Liver (tissue), 9 donors: ENCODE data around the gene CASQ1. TPM values are rescaled to one million over a fixed set of nuclear protein-coding genes. Genes with fewer than 3 reads are reported as not detected.
A peak's percentile ranks its signal among the peaks of the same experiment; 100 is the strongest.

Experiments
- DNase-seq: peaks from one replicate; pipeline ENCODE4 v3.0.0-alpha.2; 2017; ENCODE audit warnings: low spot score
- H3K27ac ChIP-seq, 2 donors: one replicate each; pipeline ENCODE4 v1.7.0; 2013; ENCODE audit warnings: inconsistent platforms in 2 of 2, low read length in 2 of 2, control low read depth in 1 of 2, low read depth in 1 of 2, mild to moderate bottlenecking in 1 of 2
- H3K27me3 ChIP-seq, 4 donors: one replicate each; pipeline versions ENCODE4 v1.6.1 to v1.7.0; 2013; ENCODE audit warnings: low read length in 3 of 4, inconsistent platforms in 1 of 4, mild to moderate bottlenecking in 1 of 4, moderate library complexity in 1 of 4; ENCODE audit not compliant: control insufficient read depth in 4 of 4, insufficient read depth in 4 of 4
- H3K36me3 ChIP-seq, 4 donors: one replicate each; pipeline versions ENCODE4 v1.6.1 to v1.7.0; 2013; ENCODE audit warnings: low read length in 3 of 4, mild to moderate bottlenecking in 3 of 4, low read depth in 1 of 4, moderate library complexity in 1 of 4; ENCODE audit not compliant: control insufficient read depth in 4 of 4, insufficient read depth in 3 of 4
- H3K4me1 ChIP-seq, 4 donors: one replicate each; pipeline versions ENCODE4 v1.6.1 to v1.7.0; 2013; ENCODE audit warnings: low read length in 3 of 4, mild to moderate bottlenecking in 3 of 4, moderate library complexity in 1 of 4; ENCODE audit not compliant: control insufficient read depth in 4 of 4, insufficient read depth in 4 of 4
- H3K4me3 ChIP-seq, 3 donors: one replicate each; pipeline versions ENCODE4 v1.6.1 to v1.7.0; 2013; ENCODE audit warnings: low read length in 3 of 3, control low read depth in 1 of 3, low read depth in 1 of 3, mild to moderate bottlenecking in 1 of 3
- H3K9ac ChIP-seq, 2 donors: one replicate each; pipeline ENCODE4 v1.7.0; 2013; ENCODE audit warnings: low read length in 2 of 2, mild to moderate bottlenecking in 2 of 2, moderate library complexity in 2 of 2, control low read depth in 1 of 2, low read depth in 1 of 2
- H3K9me3 ChIP-seq, 4 donors: one replicate each; pipeline versions ENCODE4 v1.6.1 to v1.7.0; 2013; ENCODE audit warnings: low read length in 3 of 4; ENCODE audit not compliant: control insufficient read depth in 4 of 4
- EGR1 ChIP-seq, 2 donors: IDR thresholded peaks; 2 replicates each; pipeline ENCODE4 v1.6.1; 2016 to 2018; ENCODE audit warnings: antibody characterized with exemption in 2 of 2, low read depth in 2 of 2
- FOXA1 ChIP-seq: IDR thresholded peaks from 2 replicates; pipeline ENCODE4 v1.6.1; 2016; ENCODE audit warnings: antibody characterized with exemption
- FOXA2 ChIP-seq: IDR thresholded peaks from 2 replicates; pipeline ENCODE4 v1.6.1; 2016; ENCODE audit warnings: antibody characterized with exemption
- GABPA ChIP-seq, 2 donors: IDR thresholded peaks in 1 of 2; conservative IDR thresholded peaks in 1 of 2; 2 replicates each; pipeline ENCODE4 v1.6.1; 2016; ENCODE audit warnings: antibody characterized with exemption in 2 of 2, mild to moderate bottlenecking in 1 of 2, moderate library complexity in 1 of 2
- HNF4A ChIP-seq, 2 donors: conservative IDR thresholded peaks; 2 replicates each; pipeline ENCODE4 v1.6.1; 2016; ENCODE audit warnings: antibody characterized with exemption in 2 of 2, mild to moderate bottlenecking in 2 of 2
- HNF4G ChIP-seq: IDR thresholded peaks from 2 replicates; pipeline ENCODE4 v1.6.1; 2016; ENCODE audit warnings: antibody characterized with exemption
- JUND ChIP-seq, 2 donors: IDR thresholded peaks; 2 replicates each; pipeline ENCODE4 v1.6.1; 2016; ENCODE audit warnings: antibody characterized with exemption in 2 of 2
- NR2F2 ChIP-seq: IDR thresholded peaks from 2 replicates; pipeline ENCODE4 v1.6.1; 2016; ENCODE audit warnings: antibody characterized with exemption
- RAD21 ChIP-seq, 2 donors: IDR thresholded peaks; 2 replicates each; pipeline ENCODE4 v1.6.1; 2016; ENCODE audit warnings: antibody characterized with exemption in 2 of 2, mild to moderate bottlenecking in 2 of 2
- RXRA ChIP-seq, 2 donors: IDR thresholded peaks; 2 replicates each; pipeline ENCODE4 v1.6.1; 2017 to 2018; ENCODE audit warnings: antibody characterized with exemption in 2 of 2, mild to moderate bottlenecking in 1 of 2
- SP1 ChIP-seq: IDR thresholded peaks from 2 replicates; pipeline ENCODE4 v1.6.1; 2018; ENCODE audit warnings: antibody characterized with exemption, mild to moderate bottlenecking
- TAF1 ChIP-seq: conservative IDR thresholded peaks from 2 replicates; pipeline ENCODE4 v1.6.1; 2016; ENCODE audit warnings: antibody characterized with exemption, mild to moderate bottlenecking
- YY1 ChIP-seq: IDR thresholded peaks from 2 replicates; pipeline ENCODE4 v1.6.1; 2016; ENCODE audit warnings: antibody characterized with exemption, mild to moderate bottlenecking
- WGBS: extraction: QIAGEN DNeasy Blood & Tissue Kit; methylation state at CpG from one replicate; pipeline ENCODE4 v1.1.7; 2013; 5-methylcytosine and 5-hydroxymethylcytosine counted together
- polyA plus RNA-seq, 2 donors: library from polyadenylated mRNA; stranded (reverse) in 1 of 2; unstranded in 1 of 2; fragments of 200-250 nt in 1 of 2; fragments of >200 nt in 1 of 2; fragmentation: Nextera tagmentation in 1 of 2; extraction: Ambion mirVana in 1 of 2; gene quantifications; one replicate each; pipeline versions ENCODE4 v1.2.1 to v1.2.3, GENCODE V29; 2013 to 2015
- total RNA-seq, 2 donors: library from RNA; depleted of rRNA; stranded (reverse); fragments of >200 nt; gene quantifications; one replicate each; pipeline ENCODE4 v1.2.3, GENCODE V29; 2014
- TF ChIP-seq, protein P1 (sequence below): IDR thresholded peaks from 2 replicates; pipeline ENCODE4 v1.6.1; 2016; ENCODE audit warnings: antibody characterized with exemption, mild to moderate bottlenecking
- TF ChIP-seq, protein P2 (sequence below): IDR thresholded peaks from 2 replicates; pipeline ENCODE4 v1.6.1; 2016; ENCODE audit warnings: antibody characterized with exemption
- TF ChIP-seq, protein P3 (sequence below): IDR thresholded peaks from 2 replicates; pipeline ENCODE4 v1.6.1; 2016; ENCODE audit warnings: antibody characterized with exemption
- TF ChIP-seq, protein P4 (sequence below): fragments of 150-350 bp; IDR thresholded peaks from 2 replicates; pipeline ENCODE4 v1.5.1; 2017; ENCODE audit warnings: improper control_type of control experiment, low read depth, low read length; ENCODE audit not compliant: missing input control
- TF ChIP-seq, protein P5 (sequence below): IDR thresholded peaks from 2 replicates; pipeline ENCODE4 v1.6.1; 2016; ENCODE audit warnings: antibody characterized with exemption
- donor health status: healthy.
- donor health status: healthy.
- donor health status: healthy.
- donor health status: healthy.
- donor health status: healthy.

The CASQ1 gene
- total and polyA plus RNA-seq, 4 donors, result not detected

DNA sequence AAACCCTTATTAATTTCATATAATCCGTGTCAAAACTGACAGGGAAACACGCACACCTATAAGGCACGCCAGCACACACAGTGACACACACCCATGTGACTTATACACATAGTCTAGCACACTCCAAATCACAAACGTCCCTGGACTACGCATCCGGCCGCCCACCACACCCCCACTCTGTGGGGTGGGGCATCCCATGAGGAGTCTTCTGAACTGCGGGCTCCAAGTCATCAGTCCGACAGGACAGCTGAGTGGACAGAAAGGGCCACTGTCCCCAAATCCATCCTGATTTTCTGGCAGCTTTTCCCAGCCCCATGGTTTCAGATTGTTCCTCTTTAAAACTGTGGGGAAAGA, 15.6 kb downstream of the CASQ1 start (continued):
- TF ChIP-seq, protein P1, sequence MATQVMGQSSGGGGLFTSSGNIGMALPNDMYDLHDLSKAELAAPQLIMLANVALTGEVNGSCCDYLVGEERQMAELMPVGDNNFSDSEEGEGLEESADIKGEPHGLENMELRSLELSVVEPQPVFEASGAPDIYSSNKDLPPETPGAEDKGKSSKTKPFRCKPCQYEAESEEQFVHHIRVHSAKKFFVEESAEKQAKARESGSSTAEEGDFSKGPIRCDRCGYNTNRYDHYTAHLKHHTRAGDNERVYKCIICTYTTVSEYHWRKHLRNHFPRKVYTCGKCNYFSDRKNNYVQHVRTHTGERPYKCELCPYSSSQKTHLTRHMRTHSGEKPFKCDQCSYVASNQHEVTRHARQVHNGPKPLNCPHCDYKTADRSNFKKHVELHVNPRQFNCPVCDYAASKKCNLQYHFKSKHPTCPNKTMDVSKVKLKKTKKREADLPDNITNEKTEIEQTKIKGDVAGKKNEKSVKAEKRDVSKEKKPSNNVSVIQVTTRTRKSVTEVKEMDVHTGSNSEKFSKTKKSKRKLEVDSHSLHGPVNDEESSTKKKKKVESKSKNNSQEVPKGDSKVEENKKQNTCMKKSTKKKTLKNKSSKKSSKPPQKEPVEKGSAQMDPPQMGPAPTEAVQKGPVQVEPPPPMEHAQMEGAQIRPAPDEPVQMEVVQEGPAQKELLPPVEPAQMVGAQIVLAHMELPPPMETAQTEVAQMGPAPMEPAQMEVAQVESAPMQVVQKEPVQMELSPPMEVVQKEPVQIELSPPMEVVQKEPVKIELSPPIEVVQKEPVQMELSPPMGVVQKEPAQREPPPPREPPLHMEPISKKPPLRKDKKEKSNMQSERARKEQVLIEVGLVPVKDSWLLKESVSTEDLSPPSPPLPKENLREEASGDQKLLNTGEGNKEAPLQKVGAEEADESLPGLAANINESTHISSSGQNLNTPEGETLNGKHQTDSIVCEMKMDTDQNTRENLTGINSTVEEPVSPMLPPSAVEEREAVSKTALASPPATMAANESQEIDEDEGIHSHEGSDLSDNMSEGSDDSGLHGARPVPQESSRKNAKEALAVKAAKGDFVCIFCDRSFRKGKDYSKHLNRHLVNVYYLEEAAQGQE, result no peak

DNA sequence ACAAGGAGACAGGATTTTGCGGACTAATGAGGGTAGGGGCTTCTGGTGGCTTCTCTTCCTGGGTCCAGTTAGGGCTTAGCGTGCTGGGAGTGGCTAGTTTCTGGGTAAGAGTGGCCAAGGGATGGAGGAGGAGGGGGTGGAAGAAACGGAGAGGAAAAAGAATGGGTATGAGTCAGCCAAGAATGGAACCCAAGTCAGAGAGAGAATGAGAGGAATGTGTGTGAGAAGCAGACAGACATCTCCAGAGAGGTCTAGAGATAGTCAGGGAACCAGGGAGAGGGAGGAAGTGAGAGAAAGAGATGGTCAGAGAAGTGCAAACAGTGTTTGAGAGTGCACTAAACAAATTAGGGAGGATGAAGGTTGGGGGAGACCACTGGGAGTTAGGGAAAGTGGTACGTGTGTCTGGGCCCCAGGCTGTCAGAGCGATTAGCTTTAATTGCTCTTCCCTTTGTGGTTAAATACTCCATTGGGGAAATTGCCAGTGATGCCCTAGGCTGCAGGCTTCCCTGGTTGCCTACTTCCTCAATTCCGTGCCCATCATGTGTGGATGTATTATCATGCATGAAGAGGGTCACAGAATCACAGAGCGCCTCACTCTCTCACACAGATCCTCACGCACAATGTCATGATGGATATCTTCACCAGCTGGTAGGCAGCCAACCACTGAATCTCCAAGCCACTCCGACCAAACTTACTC, 16.2 kb downstream of the CASQ1 start:
- DNase-seq, result no peak
- Histone ChIP-seq H3K9ac (no peak overlapping the region), H3K4me1 (peaks cover 3 to 26% (median 9%) of the 10 kb centered on the region in 4 donors)

More for the DNA sequence above, 16.2 kb downstream of the CASQ1 start:
- TF ChIP-seq GABPA (IDR thresholded peaks at IDR 0.05 in 1 of 2, conservative IDR thresholded peaks at IDR 0.05 in 1 of 2) (no peak), TAF1 (no peak), RAD21 (IDR thresholded peaks at IDR 0.05) (no peak), RXRA (IDR thresholded peaks at IDR 0.05) (no peak), HNF4A (conservative IDR thresholded peaks at IDR 0.05) (no peak), NR2F2 (no peak), FOXA1 (no peak), HNF4G (no peak), SP1 (no peak), EGR1 (IDR thresholded peaks at IDR 0.05; ENCODE audit: low read depth in 2 of 2) (no peak), FOXA2 (no peak), JUND (IDR thresholded peaks at IDR 0.05) (no peak), YY1 (no peak)
- TF ChIP-seq, protein P1, result no peak
- TF ChIP-seq, protein P2, sequence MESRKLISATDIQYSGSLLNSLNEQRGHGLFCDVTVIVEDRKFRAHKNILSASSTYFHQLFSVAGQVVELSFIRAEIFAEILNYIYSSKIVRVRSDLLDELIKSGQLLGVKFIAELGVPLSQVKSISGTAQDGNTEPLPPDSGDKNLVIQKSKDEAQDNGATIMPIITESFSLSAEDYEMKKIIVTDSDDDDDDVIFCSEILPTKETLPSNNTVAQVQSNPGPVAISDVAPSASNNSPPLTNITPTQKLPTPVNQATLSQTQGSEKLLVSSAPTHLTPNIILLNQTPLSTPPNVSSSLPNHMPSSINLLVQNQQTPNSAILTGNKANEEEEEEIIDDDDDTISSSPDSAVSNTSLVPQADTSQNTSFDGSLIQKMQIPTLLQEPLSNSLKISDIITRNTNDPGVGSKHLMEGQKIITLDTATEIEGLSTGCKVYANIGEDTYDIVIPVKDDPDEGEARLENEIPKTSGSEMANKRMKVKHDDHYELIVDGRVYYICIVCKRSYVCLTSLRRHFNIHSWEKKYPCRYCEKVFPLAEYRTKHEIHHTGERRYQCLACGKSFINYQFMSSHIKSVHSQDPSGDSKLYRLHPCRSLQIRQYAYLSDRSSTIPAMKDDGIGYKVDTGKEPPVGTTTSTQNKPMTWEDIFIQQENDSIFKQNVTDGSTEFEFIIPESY, result no peak
- TF ChIP-seq, protein P3, sequence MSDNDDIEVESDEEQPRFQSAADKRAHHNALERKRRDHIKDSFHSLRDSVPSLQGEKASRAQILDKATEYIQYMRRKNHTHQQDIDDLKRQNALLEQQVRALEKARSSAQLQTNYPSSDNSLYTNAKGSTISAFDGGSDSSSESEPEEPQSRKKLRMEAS, result no peak
- TF ChIP-seq, protein P4, sequence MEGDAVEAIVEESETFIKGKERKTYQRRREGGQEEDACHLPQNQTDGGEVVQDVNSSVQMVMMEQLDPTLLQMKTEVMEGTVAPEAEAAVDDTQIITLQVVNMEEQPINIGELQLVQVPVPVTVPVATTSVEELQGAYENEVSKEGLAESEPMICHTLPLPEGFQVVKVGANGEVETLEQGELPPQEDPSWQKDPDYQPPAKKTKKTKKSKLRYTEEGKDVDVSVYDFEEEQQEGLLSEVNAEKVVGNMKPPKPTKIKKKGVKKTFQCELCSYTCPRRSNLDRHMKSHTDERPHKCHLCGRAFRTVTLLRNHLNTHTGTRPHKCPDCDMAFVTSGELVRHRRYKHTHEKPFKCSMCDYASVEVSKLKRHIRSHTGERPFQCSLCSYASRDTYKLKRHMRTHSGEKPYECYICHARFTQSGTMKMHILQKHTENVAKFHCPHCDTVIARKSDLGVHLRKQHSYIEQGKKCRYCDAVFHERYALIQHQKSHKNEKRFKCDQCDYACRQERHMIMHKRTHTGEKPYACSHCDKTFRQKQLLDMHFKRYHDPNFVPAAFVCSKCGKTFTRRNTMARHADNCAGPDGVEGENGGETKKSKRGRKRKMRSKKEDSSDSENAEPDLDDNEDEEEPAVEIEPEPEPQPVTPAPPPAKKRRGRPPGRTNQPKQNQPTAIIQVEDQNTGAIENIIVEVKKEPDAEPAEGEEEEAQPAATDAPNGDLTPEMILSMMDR, result no peak
- TF ChIP-seq, protein P5, sequence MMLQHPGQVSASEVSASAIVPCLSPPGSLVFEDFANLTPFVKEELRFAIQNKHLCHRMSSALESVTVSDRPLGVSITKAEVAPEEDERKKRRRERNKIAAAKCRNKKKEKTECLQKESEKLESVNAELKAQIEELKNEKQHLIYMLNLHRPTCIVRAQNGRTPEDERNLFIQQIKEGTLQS, result no peak
- no peaks in the 10 kb centered on the region for H3K27me3 ChIP-seq
- H3K4me3 ChIP-seq, result peak overlapping the region in 1 of 3 donors; percentile 83
- no peaks in the 10 kb centered on the region for H3K9me3 ChIP-seq
- peaks cover 0 to 2% (median under 1%) of the 10 kb centered on the region in 4 donors for H3K36me3 ChIP-seq
- peak overlapping the region; percentile 88 to 89 for H3K27ac ChIP-seq
- WGBS, result 82% methylated on average over 9 of the region's 9 CpGs
